Measurements from ENCODE around the gene RSPH10B. TPM values are rescaled to one million over a fixed set of nuclear protein-coding genes. Genes with fewer than 3 reads are reported as not detected.
"Not testable (repeated sequence)": the region's sequence is repeated elsewhere in the genome, so short reads cannot be mapped to it uniquely, and the experiment has no call there.

RSPH10B gene
- polyA plus RNA-seq, 1 donor = 0.30 TPM

DNA sequence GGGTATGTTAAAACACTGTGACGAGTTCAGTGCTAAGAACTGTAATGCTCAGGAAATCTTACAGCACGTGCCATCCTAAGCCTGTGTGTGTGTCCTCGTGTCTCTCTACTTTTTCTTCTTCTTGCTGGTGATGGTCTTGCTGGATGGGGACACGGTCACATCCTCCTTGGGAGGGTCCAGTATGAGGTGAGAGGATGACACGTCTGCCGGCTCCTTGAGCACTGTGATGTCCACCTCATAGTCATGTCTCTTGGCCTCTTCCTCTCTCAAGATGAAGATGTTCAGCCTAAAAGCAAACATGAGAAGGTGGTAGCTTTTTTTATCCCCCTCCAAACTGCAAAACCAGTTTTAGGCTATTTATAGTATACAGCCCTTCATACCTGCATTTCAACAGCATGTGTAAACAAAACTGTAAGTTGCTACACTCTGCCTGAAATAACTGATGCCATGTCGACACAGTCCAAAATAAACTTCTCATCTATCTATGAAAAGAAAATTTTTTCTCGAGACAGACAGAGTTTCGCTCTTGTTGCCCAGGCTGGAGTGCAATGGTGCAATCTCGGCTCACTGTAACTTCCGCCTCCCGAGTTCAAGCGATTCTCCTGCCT lies 44.1 kb downstream of the RSPH10B start:
- not testable (repeated sequence) for DNase-seq (ENCODE audit: low read depth)

DNA sequence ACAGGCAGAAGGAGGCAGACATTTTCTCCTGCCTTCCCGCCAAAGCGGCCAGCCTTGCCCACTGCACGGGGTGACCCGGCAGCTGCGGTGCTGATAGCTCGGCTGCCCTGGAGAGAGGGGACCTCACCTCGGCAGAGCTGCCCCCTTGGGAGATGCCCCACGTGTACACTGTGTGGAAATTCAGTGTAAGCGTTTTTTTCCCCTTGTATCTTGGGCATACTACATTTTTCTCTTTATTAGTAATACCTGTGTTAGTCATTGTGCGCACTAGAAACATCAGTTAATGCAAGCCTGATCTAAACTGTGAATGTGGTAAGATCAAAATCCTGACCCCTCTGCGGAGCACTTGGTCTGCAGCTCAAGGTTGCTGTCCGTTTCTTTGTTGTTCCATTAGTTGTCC lies 45.9 kb downstream of the RSPH10B start:
- not testable (repeated sequence) for DNase-seq (ENCODE audit: low read depth)

DNA sequence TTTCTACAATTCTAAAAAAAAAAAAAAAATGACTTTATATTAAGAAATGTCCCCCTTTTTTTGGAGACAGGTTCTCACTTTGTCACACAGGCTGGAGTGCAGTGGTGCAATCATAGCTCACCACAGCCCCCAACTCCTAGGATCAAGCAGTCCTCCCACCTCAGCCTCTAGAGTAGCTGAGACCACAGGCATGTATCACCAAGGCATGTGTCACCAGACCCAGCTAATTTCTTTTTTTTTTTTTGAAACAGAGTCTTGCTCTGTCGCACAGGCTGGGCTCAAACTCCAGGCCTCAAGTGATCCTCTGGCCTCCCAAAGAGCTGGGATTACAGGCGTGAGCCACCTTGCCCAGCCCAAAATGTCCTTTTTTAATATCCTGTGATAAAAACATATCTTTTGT lies 46.3 kb downstream of the RSPH10B start:
- DNase-seq (ENCODE audit: low read depth) = not testable (repeated sequence)

DNA sequence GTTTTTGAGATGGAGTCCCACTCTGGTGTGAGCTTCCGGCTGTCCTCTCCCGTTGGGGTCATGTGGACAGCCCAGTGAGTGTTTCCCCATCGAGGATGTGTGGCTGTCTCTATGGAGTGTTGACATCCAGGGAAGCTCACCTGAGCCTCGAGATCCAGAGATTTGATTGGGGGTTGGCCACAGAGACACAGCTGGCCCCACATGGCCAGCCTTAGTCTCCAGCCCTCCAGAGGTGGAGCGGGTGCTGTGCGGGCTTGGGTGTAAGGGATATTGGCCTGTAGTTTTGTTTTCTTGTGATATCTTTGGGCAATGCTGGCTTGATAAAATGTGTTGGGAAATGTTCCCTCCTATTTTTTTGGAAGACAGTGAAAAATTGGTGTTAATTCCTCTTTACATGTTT lies 54.0 kb downstream of the RSPH10B start:
- DNase-seq (ENCODE audit: low read depth) = not testable (repeated sequence)

DNA sequence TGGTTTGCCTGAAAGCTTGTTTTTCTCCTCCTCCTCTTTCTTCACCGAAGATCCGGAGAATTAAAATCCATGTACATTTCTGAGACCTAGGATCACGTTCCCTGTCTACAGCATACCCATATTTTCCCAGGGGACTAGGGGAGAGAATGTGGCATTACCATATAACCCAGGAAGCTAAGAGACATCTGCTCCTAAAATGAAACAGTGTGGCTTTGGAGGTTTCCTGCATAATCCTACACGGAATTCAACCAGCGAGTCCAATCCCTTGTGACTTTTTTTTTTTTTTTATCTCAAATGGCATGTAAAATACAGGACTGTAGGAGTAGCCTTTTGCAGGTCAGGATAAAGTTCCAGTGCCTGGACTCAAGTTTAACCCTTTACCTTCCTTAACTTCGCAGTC lies 61.7 kb downstream of the RSPH10B start:
- DNase-seq (ENCODE audit: low read depth) = not testable (repeated sequence)

DNA sequence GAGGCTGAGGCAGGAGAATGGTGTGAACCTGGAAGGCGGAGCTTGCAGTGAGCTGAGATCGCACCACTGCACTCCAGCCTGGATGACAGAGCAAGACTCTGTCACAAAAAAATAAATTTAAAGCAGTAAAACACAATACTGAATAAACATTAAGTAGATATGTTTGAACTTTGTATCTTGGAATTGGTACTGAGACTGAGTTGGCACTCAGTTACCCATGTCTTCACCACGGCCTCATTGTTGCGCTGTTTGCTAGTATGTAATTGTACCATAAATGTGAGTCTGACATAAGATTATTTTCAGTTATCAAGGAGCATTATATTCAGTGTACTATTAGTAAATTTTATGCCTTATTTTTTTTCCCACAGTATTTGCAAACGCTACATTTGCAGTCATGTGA lies 65.8 kb downstream of the RSPH10B start:
- DNase-seq (ENCODE audit: low read depth) = not testable (repeated sequence)

DNA sequence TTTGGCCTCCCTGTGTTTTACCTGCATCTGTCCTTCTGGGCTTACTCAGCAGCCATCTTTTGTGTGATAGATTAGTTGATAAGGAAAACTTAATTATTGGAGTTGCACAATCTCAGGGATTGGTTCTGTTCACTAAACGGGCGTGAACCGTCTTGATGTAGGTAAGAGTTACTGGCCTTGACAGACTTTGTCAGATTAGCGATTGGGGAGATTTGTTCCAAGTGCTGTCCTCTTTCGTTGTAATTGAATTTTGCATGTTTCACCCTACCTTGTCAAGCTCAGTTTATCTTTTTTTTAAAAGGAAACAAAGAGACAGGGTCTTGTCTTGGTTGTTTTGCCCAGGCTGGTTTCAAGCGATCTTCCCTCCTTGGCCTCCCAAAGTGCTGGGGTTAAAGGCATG lies 67.5 kb downstream of the RSPH10B start:
- DNase-seq (ENCODE audit: low read depth) = not testable (repeated sequence)

DNA sequence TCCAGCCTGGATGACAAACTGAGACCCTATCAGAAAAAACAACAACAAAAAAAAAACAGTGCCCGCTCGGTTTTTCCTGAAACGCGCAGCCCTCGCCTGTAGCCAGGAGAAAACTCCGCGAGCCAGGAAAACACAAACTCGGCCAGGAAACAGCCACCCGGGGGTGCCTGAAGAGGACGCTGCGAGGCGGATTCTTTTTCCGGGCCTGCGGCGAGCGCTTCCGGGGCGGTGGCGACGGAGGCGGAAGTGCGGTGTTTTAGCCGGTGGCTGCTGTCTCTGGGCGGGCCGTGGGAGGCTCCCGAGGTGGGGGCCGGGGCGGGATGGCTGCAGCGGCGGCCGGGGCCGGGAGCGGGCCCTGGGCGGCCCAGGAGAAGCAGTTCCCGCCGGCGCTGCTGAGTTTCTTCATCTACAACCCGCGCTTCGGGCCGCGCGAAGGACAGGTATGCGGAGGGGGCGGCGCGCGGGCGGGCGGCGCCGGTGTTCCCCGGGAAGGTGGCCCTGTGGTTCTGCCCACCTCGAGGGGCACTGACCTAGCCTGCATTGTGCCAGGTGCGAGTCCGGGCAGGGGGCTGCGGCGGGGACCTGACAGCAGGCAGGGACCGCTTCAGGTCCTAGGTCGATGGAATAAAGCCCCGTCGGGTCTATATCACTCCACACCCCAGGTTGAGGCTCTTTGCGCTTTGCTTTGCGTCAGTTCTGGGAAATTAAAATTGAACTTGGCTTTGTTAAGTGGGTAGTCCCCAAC lies 71.8 kb downstream of the RSPH10B start, which contains the start of gene CCZ1:
Gene CCZ1, plus strand, starts transcription at position 254 of the 745 bp plus-strand sequence. Its CDS starts 67 bp downstream, at position 321.
- DNase-seq (ENCODE audit: low read depth) = peak; percentile 8

DNA sequence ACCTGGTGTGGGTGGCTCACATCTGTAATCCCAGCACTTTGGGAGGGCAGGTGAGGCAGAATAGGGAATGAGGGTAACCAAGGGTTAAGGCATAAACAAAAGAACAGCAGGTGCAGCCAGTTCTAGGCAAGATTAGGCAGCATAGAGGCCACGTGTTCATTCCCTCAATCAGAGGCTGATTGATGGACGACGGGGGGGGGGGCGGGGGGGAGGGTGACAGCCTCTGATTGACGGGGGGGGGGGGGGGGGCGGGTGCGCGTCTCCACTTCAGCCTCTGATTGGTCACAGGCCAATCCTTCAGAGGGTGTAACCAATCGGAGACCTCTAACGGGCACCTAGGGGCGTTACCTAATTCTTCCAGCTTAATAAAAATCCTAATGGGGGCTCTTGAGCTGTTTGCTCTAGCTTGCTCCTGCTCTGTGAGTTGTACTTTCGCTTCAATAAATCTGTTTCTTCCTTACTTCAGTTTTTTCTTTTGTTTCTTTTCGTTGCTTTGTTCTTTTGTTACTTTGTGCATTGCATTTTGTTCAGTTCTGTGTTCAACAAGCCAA lies 73.0 kb downstream of the RSPH10B start:
- DNase-seq (ENCODE audit: low read depth) = not testable (repeated sequence)

DNA sequence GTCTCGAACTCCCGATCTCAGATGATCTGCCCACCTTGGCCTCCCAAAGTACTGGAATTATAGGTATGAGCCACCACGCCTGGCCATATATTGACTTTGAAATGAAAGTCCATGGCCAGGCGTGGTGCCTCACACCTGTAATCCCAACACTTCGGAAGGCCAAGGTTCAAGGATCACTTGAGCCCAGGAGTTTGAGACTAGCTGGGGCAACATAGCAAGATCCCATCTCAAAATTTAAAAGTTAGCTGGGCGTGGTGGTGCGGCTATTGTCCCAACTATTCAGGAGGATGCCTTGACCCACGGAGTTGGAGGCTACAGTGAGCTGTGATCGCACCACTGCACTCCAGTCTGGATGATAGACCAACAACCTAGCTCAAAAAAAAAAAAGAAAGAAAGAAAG lies 78.0 kb downstream of the RSPH10B start:
- DNase-seq (ENCODE audit: low read depth) = no peak

DNA sequence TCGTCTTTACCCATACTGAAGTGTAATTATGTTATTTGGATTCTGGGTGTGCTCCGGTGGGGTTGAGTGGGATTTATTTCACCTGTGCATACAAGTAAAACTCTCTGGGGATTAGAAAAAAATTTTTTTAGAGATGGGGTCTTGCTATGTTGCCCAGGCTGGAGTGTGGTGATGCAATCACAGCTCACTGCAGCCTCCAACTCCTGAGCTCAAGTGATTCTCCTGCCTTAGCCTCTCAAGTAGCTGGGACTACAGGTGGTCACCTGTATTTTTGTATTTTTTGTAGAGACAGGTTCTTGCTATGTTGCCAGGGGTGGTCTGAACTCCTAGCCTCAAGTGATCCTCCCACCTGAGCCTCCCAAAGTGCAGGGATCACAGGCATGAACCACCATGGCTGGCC lies 80.2 kb downstream of the RSPH10B start:
- not testable (repeated sequence) for DNase-seq (ENCODE audit: low read depth)

DNA sequence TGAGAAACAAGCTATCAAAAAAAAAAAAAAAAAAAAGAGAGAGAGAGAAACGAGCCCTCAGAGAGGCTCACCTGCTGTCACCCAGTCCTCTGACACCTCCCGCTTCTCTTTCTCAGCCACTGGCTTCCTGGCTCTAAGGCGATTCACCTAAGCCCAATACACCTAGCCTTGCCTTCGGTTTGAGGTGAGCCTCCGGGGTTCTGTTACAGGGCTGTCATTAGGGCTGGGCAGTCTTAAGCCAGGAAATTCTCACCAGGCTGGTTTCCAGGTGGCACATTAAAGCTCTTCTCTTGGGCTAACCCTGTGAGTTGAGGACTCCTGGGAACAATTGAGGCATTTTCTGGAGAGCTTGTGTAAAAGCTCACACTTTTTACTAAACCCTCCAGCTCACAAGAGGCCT lies 82.5 kb downstream of the RSPH10B start:
- DNase-seq (ENCODE audit: low read depth) = not testable (repeated sequence)

DNA sequence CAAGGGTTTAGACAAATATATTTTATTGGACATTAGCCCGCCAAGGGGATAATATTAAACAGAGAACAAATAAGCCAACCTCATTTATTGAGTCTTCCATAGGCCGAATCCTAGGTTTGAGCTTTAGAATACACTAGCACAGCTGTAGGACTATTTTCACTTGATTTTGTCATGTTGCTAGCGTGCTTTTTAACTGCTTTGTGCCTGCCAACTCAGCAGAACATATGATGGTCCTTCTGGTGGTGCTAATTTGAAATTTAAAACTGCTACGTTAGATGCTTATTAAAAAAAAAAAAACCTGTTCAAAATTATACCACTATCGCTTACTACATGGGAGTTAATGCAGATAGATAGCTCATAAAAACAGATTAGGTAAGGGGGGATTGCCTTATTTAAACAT lies 86.1 kb downstream of the RSPH10B start:
- not testable (repeated sequence) for DNase-seq (ENCODE audit: low read depth)

DNA sequence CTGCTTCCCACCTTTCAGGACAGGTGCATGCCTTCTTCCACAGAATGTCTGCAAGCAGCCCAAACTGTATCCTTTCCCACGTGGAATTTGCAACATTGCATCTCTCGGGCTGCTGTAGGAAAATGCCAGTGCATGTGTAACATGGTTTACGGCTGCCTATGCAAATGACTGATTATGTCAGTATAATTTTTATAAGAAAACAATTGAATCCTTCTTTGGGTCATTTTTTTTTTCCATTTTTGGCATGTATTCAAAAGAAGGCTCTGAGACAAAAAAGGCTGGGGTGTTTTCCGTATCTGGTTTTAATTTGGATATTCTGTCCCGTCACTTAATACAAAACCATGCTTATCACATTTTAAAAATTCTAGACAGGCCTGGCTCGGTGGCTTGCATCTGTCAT lies 90.4 kb downstream of the RSPH10B start:
- not testable (repeated sequence) for DNase-seq (ENCODE audit: low read depth)

DNA sequence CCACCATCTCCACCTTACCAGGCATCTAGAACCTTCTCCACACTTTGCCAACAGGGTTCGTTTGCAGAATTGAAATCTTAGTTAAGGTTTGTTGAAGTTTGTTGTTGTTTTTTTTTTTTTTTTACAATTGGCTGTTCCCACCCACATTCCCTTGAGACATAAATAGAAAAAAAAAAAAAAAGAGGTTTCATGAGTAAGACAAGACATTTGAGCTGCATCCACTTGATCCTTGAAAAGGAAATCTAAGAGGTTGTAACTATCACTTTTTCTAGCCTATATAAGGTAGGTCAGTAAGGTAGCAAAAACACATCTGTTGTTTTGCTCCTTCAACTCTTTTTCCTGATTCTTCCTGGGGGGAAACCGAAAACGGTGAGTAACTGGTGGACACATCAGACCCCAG lies 90.9 kb downstream of the RSPH10B start:
- not testable (repeated sequence) for DNase-seq (ENCODE audit: low read depth)

Other genes with a start within 250 kb of the RSPH10B start
- 26.5 TPM for gene RNF216, start 189.0 kb downstream of the RSPH10B start, polyA plus RNA-seq (ENCODE audit: insufficient read length)
- gene OCM, start 89.9 kb downstream of the RSPH10B start, polyA plus RNA-seq (ENCODE audit: insufficient read length) = not detected
- gene CCZ1, start 72.0 kb downstream of the RSPH10B start, polyA plus RNA-seq (ENCODE audit: insufficient read length) = 55.5 TPM
- gene PMS2, start 38.4 kb upstream of the RSPH10B start, polyA plus RNA-seq (ENCODE audit: insufficient read length) = 12.1 TPM
- 39.9 TPM for gene AIMP2, start 38.6 kb upstream of the RSPH10B start, polyA plus RNA-seq (ENCODE audit: insufficient read length)
- gene ANKRD61, start 60.7 kb upstream of the RSPH10B start, polyA plus RNA-seq (ENCODE audit: insufficient read length) = 1.0 TPM
- 47.7 TPM for gene EIF2AK1, start 88.5 kb upstream of the RSPH10B start, polyA plus RNA-seq (ENCODE audit: insufficient read length)
- 7.6 TPM for gene USP42, start 134.3 kb upstream of the RSPH10B start, polyA plus RNA-seq (ENCODE audit: insufficient read length)

Measured in forelimb muscle (tissue), 1 donor.